ENCODE results near the gene PPFIBP1. TPM values are rescaled to one million over a fixed set of nuclear protein-coding genes. Genes with fewer than 3 reads are reported as not detected.

Gene PPFIBP1
- total and polyA plus RNA-seq, 9 of the 15 experiments (the other 6 are each of a cell fraction or from before 2014, with no cell fraction given) = 0.46 to 3.5 (median 1.8) TPM

- TF ChIP-seq ZNF318 (IDR thresholded peaks at IDR 0.05; ENCODE audit: borderline replicate concordance in 1 of 2, low read depth in 1 of 2) (no peak), ZBTB40 (IDR thresholded peaks at IDR 0.05) (peak; percentile 34; the same call in 1 of the 2 replicates), ZBTB40 (CRISPR knock-in tag; IDR thresholded peaks at IDR 0.05) (no peak), HDAC1 (IDR thresholded peaks at IDR 0.05) (peak in 1 of 2 experiments; percentile 98; a peak in 2 of 4 replicates), E2F3 (CRISPR knock-in tag; IDR thresholded peaks at IDR 0.05) (0 out of 2 replicates have a peak, but pooled peaks have one; percentile 34), NFIC (IDR thresholded peaks at IDR 0.05) (peak; percentile 67), GABPA (tag; conservative IDR thresholded peaks at IDR 0.05; ENCODE audit: low read depth) (peak; percentile 56), RBFOX2 (IDR thresholded peaks at IDR 0.05; ENCODE audit: low read depth, low read length) (peak; percentile 99), EP400 (IDR thresholded peaks at IDR 0.05) (peak; percentile 96), HDGF (IDR thresholded peaks at IDR 0.05) (no peak)
Observed at GRCh38 chr12:27710592-27711316, 186.7 kb downstream of the PPFIBP1 start, which contains the start of gene MRPS35 (continued).

Data from K562 (cell line).